GM18526 (cell line): ENCODE results near the gene RNF168.

ENCODE experiments used
- POLR2A ChIP-seq: IDR thresholded peaks from 3 replicates; pipeline ENCODE4 v1.6.1; 2011; ENCODE audit not compliant: insufficient read length; ENCODE audit errors: extremely low read depth

Gene RNF168

GRCh38 chr3:196428041-196428440, 75.5 kb downstream of the RNF168 start:
- no peak for TF ChIP-seq POLR2A

- no peak for TF ChIP-seq POLR2A
Observed at GRCh38 chr3:196423044-196423781, 80.4 kb downstream of the RNF168 start.

DNA sequence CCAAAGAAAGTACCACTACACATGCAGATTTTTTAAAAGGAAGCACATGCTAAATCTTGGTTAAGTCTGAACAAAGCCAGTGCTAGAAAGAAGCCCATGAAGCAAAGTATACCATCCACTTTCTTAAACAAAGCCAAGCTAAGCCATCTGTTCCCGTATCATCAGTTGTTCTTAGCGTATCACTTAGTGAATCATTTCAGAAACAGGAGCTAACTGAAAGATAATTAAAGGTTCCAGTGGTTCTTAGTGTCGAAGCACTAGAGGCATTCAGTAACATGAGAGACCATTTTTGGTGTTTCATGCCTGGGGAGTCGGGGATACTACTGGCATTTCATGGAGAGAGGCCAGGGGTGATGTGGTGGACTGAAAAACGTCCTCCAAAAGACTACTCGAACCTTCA, 84.2 kb downstream of the RNF168 start:
- TF ChIP-seq POLR2A: no peak
